HG03280 (cell line): ENCODE results near the gene ITGA11.

Experiments used
- ATAC-seq: cut with Tn5 transposase; IDR thresholded peaks from one replicate; pipeline ENCODE4 v1.9.1; 2021; ENCODE audit warnings: mild to moderate bottlenecking, moderate library complexity; ENCODE audit not compliant: unreplicated experiment

ITGA11 gene

GRCh38 chr15:68354268-68354667 lies 77.7 kb downstream of the ITGA11 start:
- no peak for ATAC-seq

- no peak for ATAC-seq
Observed at GRCh38 chr15:68353421-68354135, 78.4 kb downstream of the ITGA11 start.

GRCh38 chr15:68352401-68353062 lies 79.4 kb downstream of the ITGA11 start:
- no peak for ATAC-seq

GRCh38 chr15:68349151-68349550 lies 82.8 kb downstream of the ITGA11 start:
- ATAC-seq: no peak

- no peak for ATAC-seq
Observed at GRCh38 chr15:68348606-68349005, 83.4 kb downstream of the ITGA11 start.

GRCh38 chr15:68348081-68348480 lies 83.9 kb downstream of the ITGA11 start:
- ATAC-seq: no peak

GRCh38 chr15:68347392-68347791 lies 84.6 kb downstream of the ITGA11 start:
- ATAC-seq: no peak

- ATAC-seq: no peak
Observed at GRCh38 chr15:68346979-68347378, 85.0 kb downstream of the ITGA11 start.

GRCh38 chr15:68345481-68345880 lies 86.5 kb downstream of the ITGA11 start:
- ATAC-seq: no peak

GRCh38 chr15:68344600-68344999 lies 87.4 kb downstream of the ITGA11 start:
- ATAC-seq: no peak

GRCh38 chr15:68343579-68344225 lies 88.3 kb downstream of the ITGA11 start:
- no peak for ATAC-seq

- ATAC-seq: no peak
Observed at GRCh38 chr15:68341760-68342725, 89.9 kb downstream of the ITGA11 start.

GRCh38 chr15:68340726-68341671 lies 91.0 kb downstream of the ITGA11 start:
- ATAC-seq: no peak

GRCh38 chr15:68339481-68339880 lies 92.5 kb downstream of the ITGA11 start:
- ATAC-seq: no peak

- ATAC-seq: no peak
Observed at GRCh38 chr15:68337826-68338225, 94.1 kb downstream of the ITGA11 start.

- no peak for ATAC-seq
Observed at GRCh38 chr15:68336516-68336915, 95.4 kb downstream of the ITGA11 start.

GRCh38 chr15:68335655-68336054 lies 96.3 kb downstream of the ITGA11 start:
- no peak for ATAC-seq

GRCh38 chr15:68335251-68335650 lies 96.7 kb downstream of the ITGA11 start:
- ATAC-seq: no peak

GRCh38 chr15:68334661-68335124 lies 97.3 kb downstream of the ITGA11 start:
- no peak for ATAC-seq
